DOHH2 (cell line): Measurements from ENCODE around the gene KRTAP6-3.

Experiments used
- EZH2phosphoT487 ChIP-seq: fragments of 200-600 bp; sonication (generic); IDR thresholded peaks from 2 replicates; pipeline ENCODE4 v1.6.1; 2017; ENCODE audit warnings: borderline replicate concordance, mild to moderate bottlenecking, antibody characterized with exemption, low read length, moderate library complexity, mixed read lengths
- TF ChIP-seq, protein P1 (sequence below): fragments of 200-600 bp; sonication (generic); IDR thresholded peaks from one replicate; pipeline ENCODE4 v1.5.1; 2014; ENCODE audit warnings: antibody characterized with exemption, mild to moderate bottlenecking, low read depth, low read length; ENCODE audit not compliant: poor library complexity, severe bottlenecking

DNA sequence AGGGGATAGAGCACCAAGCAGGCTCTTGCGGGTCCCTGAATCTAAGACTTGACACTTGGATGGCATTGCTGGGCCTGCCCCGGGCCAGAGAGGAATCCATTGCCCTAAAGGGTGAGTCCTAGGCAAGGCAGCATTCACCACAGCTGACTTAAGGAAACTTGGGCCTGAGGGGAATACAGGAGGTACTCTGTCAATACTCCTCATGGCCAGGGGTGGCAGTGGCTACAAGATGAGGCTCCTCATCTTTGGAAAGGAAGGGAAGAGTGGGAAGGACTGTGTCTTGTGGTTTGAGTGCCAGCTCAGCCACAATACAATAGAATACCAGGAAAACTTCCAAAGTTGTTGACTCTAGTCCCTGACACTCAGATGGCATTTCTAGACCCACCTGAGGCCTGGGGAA lies 13.7 kb downstream of the KRTAP6-3 start:
- TF ChIP-seq, protein P1, sequence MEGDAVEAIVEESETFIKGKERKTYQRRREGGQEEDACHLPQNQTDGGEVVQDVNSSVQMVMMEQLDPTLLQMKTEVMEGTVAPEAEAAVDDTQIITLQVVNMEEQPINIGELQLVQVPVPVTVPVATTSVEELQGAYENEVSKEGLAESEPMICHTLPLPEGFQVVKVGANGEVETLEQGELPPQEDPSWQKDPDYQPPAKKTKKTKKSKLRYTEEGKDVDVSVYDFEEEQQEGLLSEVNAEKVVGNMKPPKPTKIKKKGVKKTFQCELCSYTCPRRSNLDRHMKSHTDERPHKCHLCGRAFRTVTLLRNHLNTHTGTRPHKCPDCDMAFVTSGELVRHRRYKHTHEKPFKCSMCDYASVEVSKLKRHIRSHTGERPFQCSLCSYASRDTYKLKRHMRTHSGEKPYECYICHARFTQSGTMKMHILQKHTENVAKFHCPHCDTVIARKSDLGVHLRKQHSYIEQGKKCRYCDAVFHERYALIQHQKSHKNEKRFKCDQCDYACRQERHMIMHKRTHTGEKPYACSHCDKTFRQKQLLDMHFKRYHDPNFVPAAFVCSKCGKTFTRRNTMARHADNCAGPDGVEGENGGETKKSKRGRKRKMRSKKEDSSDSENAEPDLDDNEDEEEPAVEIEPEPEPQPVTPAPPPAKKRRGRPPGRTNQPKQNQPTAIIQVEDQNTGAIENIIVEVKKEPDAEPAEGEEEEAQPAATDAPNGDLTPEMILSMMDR, result no peak
- TF ChIP-seq EZH2phosphoT487, result no peak
